Liver (tissue), 4 donors: ENCODE measurements around the gene KRT23. TPM values are rescaled to one million over a fixed set of nuclear protein-coding genes. Genes with fewer than 3 reads are reported as not detected.

Source experiments
- polyA plus RNA-seq, 2 donors: library from polyadenylated mRNA; stranded (reverse) in 1 of 2; unstranded in 1 of 2; fragments of 200-250 nt in 1 of 2; fragments of >200 nt in 1 of 2; fragmentation: Nextera tagmentation in 1 of 2; extraction: Ambion mirVana in 1 of 2; gene quantifications; one replicate each; pipeline versions ENCODE4 v1.2.1 to v1.2.3, GENCODE V29; 2013 to 2015
- total RNA-seq, 2 donors: library from RNA; depleted of rRNA; stranded (reverse); fragments of >200 nt; gene quantifications; one replicate each; pipeline ENCODE4 v1.2.3, GENCODE V29; 2014
- donor health status: healthy.
- donor health status: healthy.
- donor health status: healthy.

KRT23 gene
- total and polyA plus RNA-seq, 4 donors = 0.09 to 1.3 (median 0.24) TPM; not detected in 1

Other genes with a start within 250 kb of the KRT23 start
Only the 30 nearest of the 33 such genes appear.
- gene KRT25, start 182.3 kb downstream of the KRT23 start, total RNA-seq = not detected
- gene KRT25, start 182.3 kb downstream of the KRT23 start, polyA plus RNA-seq = not detected
- not detected for gene KRT26, start 165.4 kb downstream of the KRT23 start, total RNA-seq
- gene KRT26, start 165.4 kb downstream of the KRT23 start, polyA plus RNA-seq = not detected
- gene KRT27, start 155.1 kb downstream of the KRT23 start, total RNA-seq = not detected
- not detected for gene KRT27, start 155.1 kb downstream of the KRT23 start, polyA plus RNA-seq
- not detected for gene KRT28, start 137.7 kb downstream of the KRT23 start, total RNA-seq
- not detected for gene KRT28, start 137.7 kb downstream of the KRT23 start, polyA plus RNA-seq
- gene KRT10, start 115.0 kb downstream of the KRT23 start, total RNA-seq = 1 to 10 TPM; 1.6 to 3.4 TPM
- 10 to 100 TPM; 10.8 to 52.5 TPM for gene KRT10, start 115.0 kb downstream of the KRT23 start, polyA plus RNA-seq
- not detected for gene KRT12, start 70.4 kb downstream of the KRT23 start, total RNA-seq
- not detected for gene KRT12, start 70.4 kb downstream of the KRT23 start, polyA plus RNA-seq
- not detected for gene KRT20, start 52.4 kb downstream of the KRT23 start, total RNA-seq
- not detected for gene KRT20, start 52.4 kb downstream of the KRT23 start, polyA plus RNA-seq
- not detected for gene KRT39, start 29.3 kb upstream of the KRT23 start, total RNA-seq
- gene KRT39, start 29.3 kb upstream of the KRT23 start, polyA plus RNA-seq = not detected
- not detected for gene KRT40, start 46.7 kb upstream of the KRT23 start, total RNA-seq
- not detected for gene KRT40, start 46.7 kb upstream of the KRT23 start, polyA plus RNA-seq
- not detected for gene KRTAP3-3, start 56.5 kb upstream of the KRT23 start, total RNA-seq
- not detected for gene KRTAP3-3, start 56.5 kb upstream of the KRT23 start, polyA plus RNA-seq
- not detected for gene KRTAP3-2, start 62.3 kb upstream of the KRT23 start, total RNA-seq
- gene KRTAP3-2, start 62.3 kb upstream of the KRT23 start, polyA plus RNA-seq = not detected
- gene KRTAP3-1, start 71.5 kb upstream of the KRT23 start, total RNA-seq = not detected
- not detected for gene KRTAP3-1, start 71.5 kb upstream of the KRT23 start, polyA plus RNA-seq
- not detected for gene KRTAP1-5, start 89.6 kb upstream of the KRT23 start, total RNA-seq
- gene KRTAP1-5, start 89.6 kb upstream of the KRT23 start, polyA plus RNA-seq = not detected
- not detected for gene KRTAP1-4, start 92.5 kb upstream of the KRT23 start, total RNA-seq
- not detected for gene KRTAP1-4, start 92.5 kb upstream of the KRT23 start, polyA plus RNA-seq
- not detected for gene KRTAP1-3, start 97.2 kb upstream of the KRT23 start, total RNA-seq
- gene KRTAP1-3, start 97.2 kb upstream of the KRT23 start, polyA plus RNA-seq = not detected
- not detected for gene KRTAP1-1, start 103.8 kb upstream of the KRT23 start, total RNA-seq
- gene KRTAP1-1, start 103.8 kb upstream of the KRT23 start, polyA plus RNA-seq = not detected
- not detected for gene KRTAP2-1, start 109.7 kb upstream of the KRT23 start, total RNA-seq
- gene KRTAP2-1, start 109.7 kb upstream of the KRT23 start, polyA plus RNA-seq = not detected
- gene KRTAP2-2, start 117.6 kb upstream of the KRT23 start, total RNA-seq = not detected
- gene KRTAP2-2, start 117.6 kb upstream of the KRT23 start, polyA plus RNA-seq = not detected
- not detected for gene KRTAP2-3, start 122.5 kb upstream of the KRT23 start, total RNA-seq
- not detected for gene KRTAP2-3, start 122.5 kb upstream of the KRT23 start, polyA plus RNA-seq
- gene KRTAP2-4, start 128.2 kb upstream of the KRT23 start, total RNA-seq = not detected
- gene KRTAP2-4, start 128.2 kb upstream of the KRT23 start, polyA plus RNA-seq = not detected
- gene KRTAP4-7, start 146.5 kb upstream of the KRT23 start, total RNA-seq = not detected
- gene KRTAP4-7, start 146.5 kb upstream of the KRT23 start, polyA plus RNA-seq = not detected
- not detected for gene KRTAP4-8, start 160.5 kb upstream of the KRT23 start, total RNA-seq
- not detected for gene KRTAP4-8, start 160.5 kb upstream of the KRT23 start, polyA plus RNA-seq
- gene KRTAP4-16, start 164.6 kb upstream of the KRT23 start, total RNA-seq = not detected
- not detected for gene KRTAP4-16, start 164.6 kb upstream of the KRT23 start, polyA plus RNA-seq
- gene KRTAP4-9, start 167.7 kb upstream of the KRT23 start, total RNA-seq = not detected
- not detected for gene KRTAP4-9, start 167.7 kb upstream of the KRT23 start, polyA plus RNA-seq
- not detected for gene KRTAP4-11, start 180.7 kb upstream of the KRT23 start, total RNA-seq
- not detected for gene KRTAP4-11, start 180.7 kb upstream of the KRT23 start, polyA plus RNA-seq
- not detected for gene KRTAP4-12, start 186.5 kb upstream of the KRT23 start, total RNA-seq
- gene KRTAP4-12, start 186.5 kb upstream of the KRT23 start, polyA plus RNA-seq = not detected
- not detected for gene KRTAP4-6, start 202.9 kb upstream of the KRT23 start, total RNA-seq
- not detected for gene KRTAP4-6, start 202.9 kb upstream of the KRT23 start, polyA plus RNA-seq
- not detected for gene KRTAP4-5, start 212.2 kb upstream of the KRT23 start, total RNA-seq
- gene KRTAP4-5, start 212.2 kb upstream of the KRT23 start, polyA plus RNA-seq = not detected
- gene KRTAP4-4, start 223.1 kb upstream of the KRT23 start, total RNA-seq = not detected
- gene KRTAP4-4, start 223.1 kb upstream of the KRT23 start, polyA plus RNA-seq = not detected
- gene KRTAP4-3, start 230.6 kb upstream of the KRT23 start, total RNA-seq = not detected
- not detected for gene KRTAP4-3, start 230.6 kb upstream of the KRT23 start, polyA plus RNA-seq